Testis (tissue), 3 donors: ENCODE results near the gene LRRC37B. TPM values are rescaled to one million over a fixed set of nuclear protein-coding genes. Genes with fewer than 3 reads are reported as not detected.
"Not testable (repeated sequence)": the region's sequence is repeated elsewhere in the genome, so short reads cannot be mapped to it uniquely, and the experiment has no call there.

Source experiments
- DNase-seq: peaks from one replicate; pipeline ENCODE4 v3.0.0-alpha.2; 2019
- H3K27ac ChIP-seq, 2 donors: fragments of 200-600 bp; sonication (generic); one replicate each; pipeline ENCODE4 v1.5.1; 2019
- H3K27me3 ChIP-seq: fragments of 200-600 bp; sonication (generic); one replicate; pipeline ENCODE4 v1.5.1; 2019
- H3K36me3 ChIP-seq: fragments of 200-600 bp; sonication (generic); one replicate; pipeline ENCODE4 v1.5.1; 2017; ENCODE audit warnings: low read depth; ENCODE audit errors: missing control alignments
- H3K4me1 ChIP-seq: fragments of 200-600 bp; sonication (generic); one replicate; pipeline ENCODE4 v1.5.1; 2019
- H3K4me3 ChIP-seq, 2 donors: fragments of 200-600 bp; sonication (generic); one replicate each; pipeline ENCODE4 v1.5.1; 2017 to 2019
- H3K9me3 ChIP-seq: fragments of 200-600 bp; sonication (generic); one replicate; pipeline ENCODE4 v1.5.1; 2017
- WGBS, 2 donors: methylation state at CpG; one replicate each; pipeline ENCODE4 v1.1.5; 2018; 5-methylcytosine and 5-hydroxymethylcytosine counted together
- intact Hi-C: fragments of 100-400 bp; cut with DNase I; formaldehyde crosslinking; loops from one replicate; pipeline ENCODE4 v1.15.1; 2023; ENCODE audit warnings: low total_unique reads
- polyA plus RNA-seq: library from polyadenylated mRNA; stranded (reverse); fragments of 350-450 nt; fragmentation: Illumina TruSeq; extraction: RNeasy Lipid Tissue Mini Kit (QIAGEN cat#74804); gene quantifications from one replicate; pipeline ENCODE4 v1.2.3, GENCODE V29; 2014; ENCODE audit warnings: low read depth, low replicate concordance; ENCODE audit not compliant: insufficient read depth
- total RNA-seq, 2 donors: library from RNA; depleted of rRNA; stranded (reverse); fragments of >200 nt; gene quantifications; one replicate each; pipeline ENCODE4 v1.2.3, GENCODE V29; 2016

LRRC37B gene
- total and polyA plus RNA-seq, 3 donors from 2014 or later = 35.6 to 53.4 (median 37.8) TPM

GRCh38 chr17:32055425-32055824, 48.2 kb downstream of the LRRC37B start:
- H3K36me3 ChIP-seq, intact Hi-C loops, H3K27ac ChIP-seq, DNase-seq, H3K4me1 ChIP-seq, H3K27me3 ChIP-seq, H3K4me3 ChIP-seq, H3K9me3 ChIP-seq: not testable (repeated sequence)
- 97 to 100% methylated on average over 1 to 2 of the region's 3 CpGs for WGBS, 2 donors

- 94 to 99% methylated on average over 7 of the region's 10 CpGs for WGBS, 2 donors
- H3K36me3 ChIP-seq, H3K4me1 ChIP-seq, H3K27ac ChIP-seq, DNase-seq, H3K4me3 ChIP-seq, H3K27me3 ChIP-seq, intact Hi-C loops, H3K9me3 ChIP-seq: not testable (repeated sequence)
These were observed 49.3 kb downstream of the LRRC37B start for GRCh38 chr17:32056500-32056899.

GRCh38 chr17:32057460-32058105, 50.4 kb downstream of the LRRC37B start:
- H3K36me3 ChIP-seq, H3K27ac ChIP-seq, intact Hi-C loops, H3K4me3 ChIP-seq, DNase-seq, H3K4me1 ChIP-seq, H3K27me3 ChIP-seq, H3K9me3 ChIP-seq: not testable (repeated sequence)
- 73 to 75% methylated on average over 11 to 12 of the region's 12 CpGs for WGBS, 2 donors

GRCh38 chr17:32060695-32061094, 53.5 kb downstream of the LRRC37B start:
- DNase-seq, H3K36me3 ChIP-seq, H3K9me3 ChIP-seq, intact Hi-C loops, H3K4me3 ChIP-seq, H3K27ac ChIP-seq, H3K27me3 ChIP-seq, H3K4me1 ChIP-seq: not testable (repeated sequence)
- no CpG with 5 or more reads among the region's 9 CpGs for WGBS, 2 donors

- H3K9me3 ChIP-seq, H3K27me3 ChIP-seq, DNase-seq, H3K4me3 ChIP-seq, H3K27ac ChIP-seq, H3K4me1 ChIP-seq, H3K36me3 ChIP-seq, intact Hi-C loops: not testable (repeated sequence)
- 46 to 48% methylated on average over 8 of the region's 8 CpGs for WGBS, 2 donors
These were observed 54.7 kb downstream of the LRRC37B start for GRCh38 chr17:32061840-32062239.

- intact Hi-C loops, H3K4me1 ChIP-seq: not testable (repeated sequence)
- WGBS, 2 donors = 91 to 100% methylated on average over 2 of the region's 2 CpGs
These were observed 56.9 kb downstream of the LRRC37B start for GRCh38 chr17:32064091-32064490.

GRCh38 chr17:32066123-32066680, 59.0 kb downstream of the LRRC37B start:
- DNase-seq, H3K4me1 ChIP-seq, H3K27me3 ChIP-seq, H3K27ac ChIP-seq, H3K9me3 ChIP-seq, H3K36me3 ChIP-seq, intact Hi-C loops, H3K4me3 ChIP-seq: not testable (repeated sequence)
- 58 to 63% methylated on average over 6 to 10 of the region's 10 CpGs for WGBS, 2 donors

More at GRCh38 chr17:32064091-32064490, 56.9 kb downstream of the LRRC37B start:
- DNase-seq, H3K36me3 ChIP-seq, H3K27ac ChIP-seq, H3K4me3 ChIP-seq, H3K27me3 ChIP-seq, H3K9me3 ChIP-seq: not testable (repeated sequence)

- H3K9me3 ChIP-seq, H3K36me3 ChIP-seq, H3K4me1 ChIP-seq, intact Hi-C loops, H3K27ac ChIP-seq, H3K4me3 ChIP-seq, H3K27me3 ChIP-seq: not testable (repeated sequence)
- peak; percentile 67 for DNase-seq
- 32 to 46% methylated on average over 13 to 19 of the region's 25 CpGs for WGBS, 2 donors
These were observed 59.9 kb downstream of the LRRC37B start for GRCh38 chr17:32066863-32067642.

- H3K9me3 ChIP-seq, H3K27ac ChIP-seq, H3K36me3 ChIP-seq, DNase-seq, intact Hi-C loops, H3K4me3 ChIP-seq, H3K4me1 ChIP-seq, H3K27me3 ChIP-seq: not testable (repeated sequence)
- WGBS, 2 donors = 26 to 62% methylated on average over 2 of the region's 2 CpGs
These were observed 61.9 kb downstream of the LRRC37B start for GRCh38 chr17:32069067-32069466.

GRCh38 chr17:32071961-32072360, 64.8 kb downstream of the LRRC37B start:
- H3K4me1 ChIP-seq, H3K27me3 ChIP-seq, H3K36me3 ChIP-seq, DNase-seq, intact Hi-C loops, H3K9me3 ChIP-seq, H3K27ac ChIP-seq, H3K4me3 ChIP-seq: not testable (repeated sequence)
- 60% methylated on average over 3 of the region's 4 CpGs; no CpG with 5 or more reads in 1 of the 2 donors for WGBS, 2 donors

GRCh38 chr17:32073131-32073530, 65.9 kb downstream of the LRRC37B start:
- 62 to 71% methylated on average over 3 to 4 of the region's 4 CpGs for WGBS, 2 donors
- intact Hi-C loops, H3K27me3 ChIP-seq, H3K4me1 ChIP-seq, DNase-seq, H3K4me3 ChIP-seq, H3K9me3 ChIP-seq, H3K36me3 ChIP-seq, H3K27ac ChIP-seq: not testable (repeated sequence)

- H3K36me3 ChIP-seq, H3K27ac ChIP-seq, H3K4me3 ChIP-seq, intact Hi-C loops, H3K9me3 ChIP-seq, H3K27me3 ChIP-seq, H3K4me1 ChIP-seq: not testable (repeated sequence)
- WGBS, 2 donors = 26 to 34% methylated on average over 8 to 10 of the region's 10 CpGs
- DNase-seq = peak; percentile 53
These were observed 72.6 kb downstream of the LRRC37B start for GRCh38 chr17:32079753-32080152.
